Epidermal melanocyte (primary cell): ENCODE measurements around the gene TOR3A.
A peak's percentile ranks its signal among the peaks of the same experiment; 100 is the strongest.

ENCODE experiments used
- DNase-seq: peaks from one replicate; pipeline ENCODE4 v3.0.0; 2011; ENCODE audit warnings: low spot score; ENCODE audit not compliant: insufficient read length

Gene TOR3A

DNA sequence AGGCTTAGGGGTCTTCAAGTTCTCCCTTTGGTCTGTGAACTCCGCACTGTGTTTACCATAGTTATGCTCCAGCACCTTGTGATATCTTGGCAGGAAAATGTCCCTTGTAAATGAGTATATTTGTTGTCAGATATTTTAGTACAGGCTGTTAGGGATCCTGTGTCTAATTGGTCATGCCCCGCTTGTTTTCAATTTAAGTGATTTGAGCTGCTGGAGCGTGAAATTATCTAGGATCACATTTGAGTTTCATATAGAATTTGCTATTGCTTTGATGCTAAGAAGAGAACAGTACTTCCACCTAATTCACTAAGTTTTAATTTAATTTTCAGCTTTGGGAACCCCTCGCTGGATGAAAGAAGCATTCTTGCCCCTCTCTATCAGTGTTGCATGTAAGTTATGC, 15.4 kb upstream of the TOR3A start:
- peak; percentile 16 for DNase-seq

- DNase-seq, result no peak
Observed at GRCh38 chr1:179077396-179077795, 4.5 kb upstream of the TOR3A start.

DNA sequence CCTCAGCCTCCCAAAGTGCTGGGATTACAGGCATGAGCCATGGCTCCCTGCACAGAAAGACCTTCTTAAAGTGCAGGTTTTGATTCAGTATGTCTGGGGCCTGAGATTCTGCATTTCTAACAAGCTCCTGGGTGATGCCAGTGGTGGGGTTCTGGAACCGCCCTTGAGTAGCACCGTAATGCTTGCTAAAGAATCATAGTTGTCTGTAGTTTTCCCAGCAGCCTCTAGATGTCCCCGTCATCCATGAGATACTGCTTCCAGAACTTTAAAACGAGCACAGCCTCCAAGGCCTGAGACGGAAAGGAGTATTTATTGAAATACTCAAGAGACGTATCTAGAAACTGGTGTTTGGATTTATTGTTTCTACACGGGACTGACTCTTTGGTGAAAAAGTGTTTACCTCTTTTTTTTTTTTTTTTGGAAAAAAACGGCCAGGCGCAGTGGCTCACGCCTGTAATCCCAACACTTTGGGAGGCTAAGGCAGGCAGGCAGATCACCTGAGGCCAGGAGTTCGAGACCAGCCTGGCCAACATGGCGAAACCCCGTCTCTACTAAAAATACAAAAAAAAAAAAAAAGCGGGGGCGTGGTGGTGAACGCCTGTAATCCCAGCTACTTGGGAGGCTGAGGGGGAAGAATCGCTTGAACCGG, 2.6 kb upstream of the TOR3A start:
- peak; percentile 62 for DNase-seq

DNA sequence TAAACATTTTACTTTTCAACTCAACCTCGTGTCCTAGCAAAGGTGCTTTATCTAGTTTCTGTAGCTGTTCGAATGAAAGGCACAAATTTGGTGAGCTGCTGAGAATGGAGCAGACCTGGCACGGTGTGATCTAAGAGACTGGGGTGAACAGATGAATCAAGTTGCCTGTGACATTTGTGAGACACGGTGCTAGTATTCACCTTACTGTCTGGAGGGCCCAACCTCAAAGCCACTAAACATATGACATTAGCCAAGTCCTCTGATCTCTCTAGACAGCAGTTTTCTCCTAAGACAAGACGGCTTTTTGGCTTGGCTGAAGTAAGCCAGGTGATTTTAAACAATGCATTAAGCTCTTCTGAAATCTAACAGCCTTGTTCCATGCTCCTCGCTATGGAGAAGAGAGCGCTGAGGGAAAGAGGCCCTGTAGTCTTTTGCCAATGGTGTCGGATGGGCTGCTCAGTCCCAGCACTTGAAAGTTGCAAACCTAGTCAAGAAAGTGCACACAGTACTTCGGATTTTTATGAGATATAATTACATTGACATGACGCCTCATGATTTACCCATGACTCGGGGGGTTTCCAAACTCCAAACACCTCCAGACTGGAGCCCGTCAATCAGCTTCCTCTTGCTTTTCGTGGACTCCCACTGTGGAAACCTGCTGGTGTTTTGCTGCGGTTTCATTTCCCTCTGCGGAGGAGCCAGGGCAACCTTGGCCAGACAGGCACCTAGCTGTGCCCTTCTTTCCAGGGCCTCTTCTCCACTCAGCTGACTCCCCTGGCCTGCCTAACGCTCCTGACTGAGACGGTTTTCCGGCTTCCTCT, 794 bp upstream of the TOR3A start:
- DNase-seq, result no peak

DNA sequence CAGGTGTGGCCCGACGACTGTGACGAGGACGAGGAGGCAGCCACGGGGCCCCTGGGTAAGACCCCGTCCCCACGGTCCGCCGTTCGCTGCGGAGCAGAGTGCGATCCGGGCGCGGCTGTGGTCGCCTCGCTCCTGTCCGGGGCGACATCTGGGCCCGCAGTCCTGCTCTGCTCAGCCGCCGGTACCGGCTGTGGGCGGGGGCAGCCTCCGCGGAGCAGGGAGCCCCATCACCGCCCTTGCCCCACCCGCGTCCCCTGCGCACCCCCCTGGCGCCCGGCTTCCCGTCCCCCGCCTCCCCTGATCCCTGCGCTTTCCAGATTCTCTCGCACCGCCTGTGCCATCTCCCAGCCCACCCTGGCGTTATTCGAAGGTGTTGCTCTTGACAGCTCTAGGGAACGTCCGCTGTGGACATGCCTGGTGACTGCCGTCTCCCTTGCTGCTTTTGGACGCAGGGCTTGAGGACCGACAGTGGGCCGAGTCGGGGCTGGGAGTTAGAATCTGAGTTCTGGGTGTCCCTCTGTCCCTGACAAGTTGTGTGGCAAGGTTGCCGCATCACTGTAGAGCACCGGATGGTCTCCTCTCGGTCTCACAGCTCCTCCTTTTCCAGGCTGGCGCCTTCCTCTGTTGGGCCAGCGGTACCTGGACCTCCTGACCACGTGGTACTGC, 596 bp downstream of the TOR3A start:
- DNase-seq, result peak; percentile 16

DNA sequence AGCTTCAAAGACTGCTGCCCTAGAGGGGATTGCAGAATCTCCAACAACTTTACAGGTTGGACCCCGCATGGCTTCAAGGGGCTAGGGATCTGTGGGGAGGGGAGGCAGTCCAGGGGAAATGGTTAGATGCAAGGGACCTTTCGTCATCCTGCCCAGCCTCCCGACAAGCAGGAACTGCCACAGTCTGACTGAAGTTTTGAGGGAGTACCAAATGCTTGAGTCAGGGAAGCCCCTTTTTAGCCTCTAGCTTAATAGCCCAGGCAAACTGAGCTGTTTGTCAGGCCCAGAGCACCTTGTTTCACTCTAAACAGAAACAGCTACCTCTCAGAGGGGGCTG, 1.1 kb downstream of the TOR3A start:
- DNase-seq, result no peak

GRCh38 chr1:179083533-179083932, 1.7 kb downstream of the TOR3A start:
- no peak for DNase-seq

DNA sequence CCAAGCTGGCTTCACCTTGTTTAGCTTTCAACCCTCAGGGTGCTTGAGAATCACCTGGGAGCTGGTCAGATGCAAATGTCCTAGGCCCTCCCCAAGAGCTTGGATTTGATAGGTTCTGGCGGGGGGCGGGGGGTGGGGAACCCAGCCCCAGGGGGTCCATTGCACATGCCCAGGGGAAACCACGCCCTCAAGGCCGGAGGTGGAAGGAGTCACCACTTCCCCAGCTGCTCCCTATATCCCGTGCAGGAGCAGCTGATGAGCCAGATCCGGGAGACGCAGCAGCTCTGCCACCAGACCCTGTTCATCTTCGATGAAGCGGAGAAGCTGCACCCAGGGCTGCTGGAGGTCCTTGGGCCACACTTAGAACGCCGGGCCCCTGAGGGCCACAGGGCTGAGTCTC, 5.8 kb downstream of the TOR3A start:
- no peak for DNase-seq

- no peak for DNase-seq
Observed at GRCh38 chr1:179089827-179090482, 8.1 kb downstream of the TOR3A start.

GRCh38 chr1:179090522-179090921, 8.7 kb downstream of the TOR3A start:
- no peak for DNase-seq

DNA sequence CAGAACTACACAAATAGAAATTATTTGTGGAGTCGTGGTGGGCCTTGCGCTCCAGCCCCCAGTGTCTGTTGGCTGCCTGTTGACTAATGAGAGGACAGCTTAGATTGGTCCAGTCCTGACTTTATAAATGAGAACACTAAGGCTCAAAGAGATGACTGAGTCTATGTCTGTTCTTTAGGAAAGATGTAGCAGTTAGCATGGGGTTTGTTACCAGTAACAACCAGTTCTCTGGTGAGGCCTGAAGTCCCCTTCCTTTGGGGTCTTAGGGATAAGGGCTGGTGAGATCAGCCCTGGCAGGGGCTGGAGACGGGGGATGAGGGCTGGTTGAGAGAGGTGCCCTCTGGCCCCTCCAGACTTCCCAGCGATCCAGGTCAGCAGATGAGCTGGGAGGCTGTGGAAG, 9.1 kb downstream of the TOR3A start:
- DNase-seq, result no peak

GRCh38 chr1:179091691-179092165, 9.9 kb downstream of the TOR3A start:
- DNase-seq, result no peak

- no peak for DNase-seq
Observed at GRCh38 chr1:179092896-179093461, 11.1 kb downstream of the TOR3A start.

- DNase-seq, result no peak
Observed at GRCh38 chr1:179094818-179095217, 12.9 kb downstream of the TOR3A start.

- no peak for DNase-seq
Observed at GRCh38 chr1:179095377-179095776, 13.5 kb downstream of the TOR3A start.

GRCh38 chr1:179095924-179096323, 14.1 kb downstream of the TOR3A start:
- DNase-seq, result no peak

GRCh38 chr1:179099891-179100290, 18.0 kb downstream of the TOR3A start:
- DNase-seq, result peak; percentile 40

DNA sequence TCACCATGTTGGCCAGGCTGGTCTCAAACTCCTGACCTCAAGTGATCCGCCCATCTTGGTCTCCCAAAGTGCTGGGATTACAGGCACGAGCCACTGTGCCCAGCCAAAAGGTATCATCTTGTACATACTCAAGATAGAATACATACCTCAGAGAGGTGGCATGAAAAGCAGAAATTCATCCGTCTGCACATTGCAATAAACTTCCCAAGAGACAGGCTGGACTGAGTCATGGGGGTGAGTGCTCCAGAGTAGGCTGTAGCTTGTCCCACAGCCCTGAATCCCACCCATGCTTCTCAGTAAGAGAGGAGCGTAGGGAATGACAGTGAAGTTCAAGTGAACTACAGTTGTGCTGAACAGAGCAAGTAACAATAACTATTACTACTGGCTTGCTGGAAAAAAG, 19.7 kb downstream of the TOR3A start:
- DNase-seq, result no peak

- no peak for DNase-seq
Observed at GRCh38 chr1:179103999-179104398, 22.1 kb downstream of the TOR3A start.

DNA sequence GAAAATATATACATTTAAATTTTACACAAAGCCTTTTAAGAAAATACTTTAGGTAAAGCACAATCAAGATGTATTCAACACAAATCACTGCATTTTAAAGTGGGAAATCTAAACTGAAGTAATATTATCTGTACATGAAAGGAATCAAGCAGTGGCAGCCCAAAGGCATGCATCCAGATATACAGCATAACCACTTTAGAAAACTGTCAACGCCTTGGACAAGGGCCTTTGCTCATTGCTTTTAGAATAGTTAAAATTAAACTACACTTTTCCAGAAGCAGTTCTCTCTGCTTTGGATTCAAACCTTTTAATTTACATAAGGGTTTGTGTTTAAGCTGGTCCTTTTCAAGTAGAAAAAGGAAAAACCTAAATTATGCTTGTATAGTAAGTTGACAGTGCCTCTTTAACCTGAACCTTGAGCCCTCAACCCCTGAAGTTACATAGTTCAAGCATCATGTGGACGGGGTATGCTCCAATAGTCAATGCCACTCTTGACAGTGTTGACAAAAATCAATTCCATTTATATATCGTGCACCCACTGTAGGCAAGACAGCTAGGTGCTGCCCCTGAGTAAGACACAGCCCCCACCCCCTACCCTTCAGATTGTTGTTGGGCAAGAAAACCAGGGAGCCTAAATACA, 22.9 kb downstream of the TOR3A start:
- DNase-seq, result no peak

DNA sequence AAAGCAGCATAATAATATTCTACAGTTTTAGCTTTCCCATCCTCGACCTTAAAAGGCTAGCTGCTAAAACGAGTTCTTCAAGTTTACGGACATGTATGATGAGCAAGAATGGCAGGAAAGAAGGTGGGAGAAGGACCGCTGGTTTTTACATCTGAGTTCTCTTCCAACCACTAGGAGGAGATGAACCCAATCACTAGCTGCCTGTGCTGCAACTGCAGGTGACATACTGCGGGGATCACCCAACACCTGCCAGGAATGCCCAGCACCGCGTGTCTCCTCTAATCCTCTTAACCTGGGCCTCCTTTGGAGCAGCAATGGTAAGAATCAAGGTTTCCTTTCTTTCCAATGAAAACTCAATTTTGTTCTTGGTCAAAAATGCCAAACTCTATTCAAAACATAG, 23.5 kb downstream of the TOR3A start:
- DNase-seq, result no peak
